SK-N-SH (cell line): ENCODE results near the gene FALEC. TPM values are rescaled to one million over a fixed set of nuclear protein-coding genes. Genes with fewer than 3 reads are reported as not detected.

ENCODE experiments used
- CTCF ChIA-PET: fragments of 300-600, 350-600 bp; formaldehyde crosslinking; extraction: SDS; loops from one replicate; lab custom pipeline; 2021; lab: Yijun Ruan, JAX
- POLR2A ChIA-PET: fragments of 350-600 bp; sonication (Branson Sonifier 250); formaldehyde crosslinking; extraction: SDS; loops from one replicate; lab custom pipeline; 2020; ENCODE audit warnings: antibody characterized with exemption, inconsistent platforms; lab: Yijun Ruan, JAX
- DNase-seq: peaks from one replicate; pipeline ENCODE4 v3.0.0; 2012
- H2AFZ ChIP-seq: fragments of 200-600 bp; sonication (generic); 2 replicates; pipeline ENCODE4 v1.8.1; 2016; ENCODE audit warnings: antibody characterized with exemption, mild to moderate bottlenecking, low read depth
- H3F3A ChIP-seq: fragments of 200-600 bp; sonication (generic); replicated peaks from 2 replicates; pipeline ENCODE3; 2016; ENCODE audit warnings: antibody characterized with exemption, mild to moderate bottlenecking; ENCODE audit not compliant: insufficient read depth
- H3K27ac ChIP-seq, 2 experiments: fragments of 200-500 bp in 1 of 2; fragments of 200-600 bp in 1 of 2; sonication (Bioruptor generic) in 1 of 2; sonication (generic), shearing (Covaris generic) in 1 of 2; 2 replicates each; pipeline versions ENCODE4 v1.5.1 to v1.6.1; 2014 to 2016; ENCODE audit warnings: low read depth in 2 of 2, inconsistent platforms in 1 of 2, low read length in 1 of 2, mild to moderate bottlenecking in 1 of 2, mixed read lengths in 1 of 2
- H3K27me3 ChIP-seq: fragments of 200-600 bp; sonication (generic), shearing (Covaris generic); 2 replicates; pipeline ENCODE4 v1.6.1; 2016; ENCODE audit warnings: mixed run types; ENCODE audit not compliant: insufficient read depth
- H3K36me3 ChIP-seq, 2 experiments: fragments of 200-500 bp in 1 of 2; fragments of 200-600 bp in 1 of 2; sonication (Bioruptor generic) in 1 of 2; sonication (generic) in 1 of 2; replicated peaks in 1 of 2; 2 replicates each; pipeline versions ENCODE3 to v1.5.1; 2014 to 2016; ENCODE audit warnings: low read length in 1 of 2, mild to moderate bottlenecking in 1 of 2; ENCODE audit not compliant: insufficient read depth in 2 of 2, control insufficient read depth in 1 of 2
- H3K4me1 ChIP-seq, 2 experiments: fragments of 200-500 bp in 1 of 2; fragments of 200-600 bp in 1 of 2; sonication (Bioruptor generic) in 1 of 2; sonication (generic), shearing (Covaris generic) in 1 of 2; 2 replicates each; pipeline versions ENCODE4 v1.5.1 to v1.6.1; 2014 to 2016; ENCODE audit warnings: low read depth in 1 of 2, low read length in 1 of 2, mixed run types in 1 of 2; ENCODE audit not compliant: insufficient read depth in 2 of 2, control insufficient read depth in 1 of 2
- H3K4me2 ChIP-seq: fragments of 200-600 bp; sonication (generic), shearing (Covaris generic); 2 replicates; pipeline ENCODE4 v1.6.1; 2017; ENCODE audit warnings: mixed run types
- H3K4me3 ChIP-seq, 2 experiments: fragments of 200-500 bp in 1 of 2; fragments of 200-600 bp in 1 of 2; sonication (Bioruptor generic) in 1 of 2; sonication (generic), shearing (Covaris generic) in 1 of 2; 2 replicates each; pipeline versions ENCODE4 v1.5.1 to v1.8.1; 2014 to 2016; ENCODE audit warnings: low read depth in 2 of 2, inconsistent platforms in 1 of 2, low read length in 1 of 2, mild to moderate bottlenecking in 1 of 2, mixed read lengths in 1 of 2, moderate library complexity in 1 of 2
- H3K79me2 ChIP-seq: fragments of 200-600 bp; sonication (generic); 2 replicates; pipeline ENCODE4 v1.8.1; 2017; ENCODE audit warnings: mild to moderate bottlenecking; ENCODE audit not compliant: insufficient read depth
- H3K9ac ChIP-seq: fragments of 200-600 bp; sonication (generic); 2 replicates; pipeline ENCODE4 v1.6.1; 2017; ENCODE audit warnings: mixed run types
- H3K9me2 ChIP-seq: fragments of 200-600 bp; sonication (generic); 2 replicates; pipeline ENCODE4 v1.6.1; 2017; ENCODE audit warnings: mixed run types
- H3K9me3 ChIP-seq: fragments of 200-600 bp; sonication (generic); 2 replicates; pipeline ENCODE4 v1.6.1; 2017; ENCODE audit warnings: mixed run types, mild to moderate bottlenecking, moderate library complexity
- H4K20me1 ChIP-seq: fragments of 200-600 bp; sonication (generic); 2 replicates; pipeline ENCODE4 v1.6.1; 2017; ENCODE audit warnings: mild to moderate bottlenecking, mixed run types; ENCODE audit not compliant: insufficient read depth
- CHD2 ChIP-seq: fragments of 150-350 bp; IDR thresholded peaks from 2 replicates; pipeline ENCODE4 v1.6.1; 2018; ENCODE audit warnings: low read length; ENCODE audit not compliant: partially characterized antibody
- CTCF ChIP-seq: fragments of 200-600 bp; sonication (generic); IDR thresholded peaks from 2 replicates; pipeline ENCODE4 v1.6.1; 2017; ENCODE audit warnings: antibody characterized with exemption, mild to moderate bottlenecking, moderate library complexity
- FOXM1 ChIP-seq: IDR thresholded peaks from 2 replicates; pipeline ENCODE4 v1.4.0; 2012; ENCODE audit warnings: low read depth, mild to moderate bottlenecking
- IRF3 ChIP-seq: fragments of 150-350 bp; IDR thresholded peaks from 2 replicates; pipeline ENCODE4 v1.6.1; 2016; ENCODE audit warnings: mild to moderate bottlenecking, low read depth, low read length
- MXI1 ChIP-seq: IDR thresholded peaks from 2 replicates; pipeline ENCODE4 v1.6.1; 2012; ENCODE audit warnings: mild to moderate bottlenecking, low read depth, low read length, improper control_type of control experiment
- NFIC ChIP-seq: IDR thresholded peaks from 2 replicates; pipeline ENCODE4 v1.4.0; 2012; ENCODE audit warnings: borderline replicate concordance
- NRF1 ChIP-seq: IDR thresholded peaks from 2 replicates; pipeline ENCODE4 v1.6.1; 2012; ENCODE audit warnings: low read depth, mild to moderate bottlenecking, low read length
- REST ChIP-seq: IDR thresholded peaks from 2 replicates; pipeline ENCODE4 v1.6.1; 2012; ENCODE audit warnings: mild to moderate bottlenecking, low read depth, low read length, moderate library complexity
- SMC3 ChIP-seq: IDR thresholded peaks from 2 replicates; pipeline ENCODE4 v1.6.1; 2012; ENCODE audit warnings: low read depth, low read length, improper control_type of control experiment
- TCF12 ChIP-seq: IDR thresholded peaks from 2 replicates; pipeline ENCODE4 v1.4.0; 2012
- USF2 ChIP-seq: fragments of 150-350 bp; IDR thresholded peaks from 2 replicates; pipeline ENCODE4 v1.6.1; 2017; ENCODE audit warnings: antibody characterized with exemption, low read length, low read depth, borderline replicate concordance
- YY1 ChIP-seq: IDR thresholded peaks from 2 replicates; pipeline ENCODE4 v1.4.0; 2012; ENCODE audit warnings: low read depth, mild to moderate bottlenecking
- WGBS: methylation state at CpG from one replicate; pipeline ENCODE4 v1.1.6; 2017; ENCODE audit warnings: low lambda C conversion rate; 5-methylcytosine and 5-hydroxymethylcytosine counted together
- polyA plus RNA-seq, 3 experiments: library from polyadenylated mRNA; depleted of rRNA; stranded (reverse); fragments of >200 nt; gene quantifications; 2 replicates each; pipeline ENCODE4 v1.2.3, GENCODE V29; 2012
- TF ChIP-seq, protein P1 (sequence below): IDR thresholded peaks from 2 replicates; pipeline ENCODE4 v1.4.0; 2012; ENCODE audit warnings: low read depth, borderline replicate concordance

The FALEC gene
- polyA plus RNA-seq, 1 of the 3 experiments (the other 2 are of a cell fraction), result 0.72 TPM

DNA sequence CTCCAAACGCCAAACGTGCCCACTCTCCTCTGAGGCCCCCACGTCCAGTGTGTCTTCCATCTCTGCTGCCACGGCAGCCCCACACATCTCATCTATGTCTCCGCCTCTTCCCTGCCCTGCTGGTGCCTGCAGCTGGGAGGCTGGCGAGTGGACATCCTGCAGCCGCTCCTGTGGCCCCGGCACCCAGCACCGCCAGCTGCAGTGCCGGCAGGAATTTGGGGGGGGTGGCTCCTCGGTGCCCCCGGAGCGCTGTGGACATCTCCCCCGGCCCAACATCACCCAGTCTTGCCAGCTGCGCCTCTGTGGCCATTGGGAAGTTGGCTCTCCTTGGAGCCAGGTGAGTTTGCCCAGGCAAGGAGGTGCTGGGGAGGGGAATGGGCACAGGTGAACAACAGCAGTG is 42.3 kb downstream of the FALEC start (continued):
- TF ChIP-seq REST (no peak), USF2 (no peak), NRF1 (no peak), CHD2 (no peak), YY1 (no peak)
- TF ChIP-seq, protein P1, sequence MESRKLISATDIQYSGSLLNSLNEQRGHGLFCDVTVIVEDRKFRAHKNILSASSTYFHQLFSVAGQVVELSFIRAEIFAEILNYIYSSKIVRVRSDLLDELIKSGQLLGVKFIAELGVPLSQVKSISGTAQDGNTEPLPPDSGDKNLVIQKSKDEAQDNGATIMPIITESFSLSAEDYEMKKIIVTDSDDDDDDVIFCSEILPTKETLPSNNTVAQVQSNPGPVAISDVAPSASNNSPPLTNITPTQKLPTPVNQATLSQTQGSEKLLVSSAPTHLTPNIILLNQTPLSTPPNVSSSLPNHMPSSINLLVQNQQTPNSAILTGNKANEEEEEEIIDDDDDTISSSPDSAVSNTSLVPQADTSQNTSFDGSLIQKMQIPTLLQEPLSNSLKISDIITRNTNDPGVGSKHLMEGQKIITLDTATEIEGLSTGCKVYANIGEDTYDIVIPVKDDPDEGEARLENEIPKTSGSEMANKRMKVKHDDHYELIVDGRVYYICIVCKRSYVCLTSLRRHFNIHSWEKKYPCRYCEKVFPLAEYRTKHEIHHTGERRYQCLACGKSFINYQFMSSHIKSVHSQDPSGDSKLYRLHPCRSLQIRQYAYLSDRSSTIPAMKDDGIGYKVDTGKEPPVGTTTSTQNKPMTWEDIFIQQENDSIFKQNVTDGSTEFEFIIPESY, result no peak
- TF ChIP-seq, all 33 proteins: peak for 0

- H3K36me3 ChIP-seq, result no peaks in the 10 kb centered on the region
- POLR2A ChIA-PET, result no interaction called here
- TF ChIP-seq IRF3 (no peak), SMC3 (no peak), NFIC (no peak), FOXM1 (no peak), MXI1 (no peak), YY1 (no peak), USF2 (no peak), TCF12 (no peak), CTCF (no peak)
- CTCF ChIA-PET, result interaction anchor here (1.1 to 5.2 kb wide), 6 partner anchors 9 to 255 kb away, joined by 3 to 88 read pairs (median 12); partner anchors contain the start of genes ADAMTSL4 and FALEC
- peaks cover 20 to 29% of the 10 kb centered on the region in 2 experiments for H3K4me1 ChIP-seq
- no peaks in the 10 kb centered on the region for H3K9me3 ChIP-seq
- H4K20me1 ChIP-seq, result peaks cover 6% of the 10 kb centered on the region; the same call in 1 of the 2 replicates
- 79% methylated on average over 12 of the region's 15 CpGs for WGBS
- H3K9me2 ChIP-seq, result no peaks in the 10 kb centered on the region
- H3K9ac ChIP-seq, result no peak overlapping the region
- no peaks in the 10 kb centered on the region for H3K27me3 ChIP-seq
- H3K79me2 ChIP-seq, result peaks cover 42% of the 10 kb centered on the region
- DNase-seq, result no peak
- no peak overlapping the region for H3K4me3 ChIP-seq
- no peak overlapping the region for H2AFZ ChIP-seq
- peaks cover 18% of the 10 kb centered on the region for H3F3A ChIP-seq
- H3K4me2 ChIP-seq, result no peak overlapping the region
- H3K27ac ChIP-seq, result no peak overlapping the region
Measured at GRCh38 chr1:150558303-150558704, 42.8 kb downstream of the FALEC start.
